ENCODE measurements around the gene CRTC3. TPM values are rescaled to one million over a fixed set of nuclear protein-coding genes. Genes with fewer than 3 reads are reported as not detected.

CRTC3 gene
- polyA plus RNA-seq, 1 donor from 2014 or later: 25.9 TPM

Other genes with a start within 250 kb of the CRTC3 start
- 0.04 TPM for gene ZNF774, start 177.6 kb upstream of the CRTC3 start, polyA plus RNA-seq
- 136 TPM for gene IQGAP1, start 141.7 kb upstream of the CRTC3 start, polyA plus RNA-seq
- gene BLM, start 187.4 kb downstream of the CRTC3 start, polyA plus RNA-seq: 14.4 TPM